Kidney (tissue), 14 donors: ENCODE results near the gene ARID5B. TPM values are rescaled to one million over a fixed set of nuclear protein-coding genes. Genes with fewer than 3 reads are reported as not detected.

Experiments
- DNase-seq, 5 donors: peaks; one replicate each; pipeline ENCODE4 v3.0.0-alpha.2; 2013 to 2020
- FAIRE-seq: peaks from 2 replicates; lab custom pipeline; 2012; peaks lifted over from hg19 to GRCh38; lab: Jason Lieb, UNC
- H3K27ac ChIP-seq, 2 donors: one replicate each; pipeline ENCODE4 v1.7.0; 2013; ENCODE audit warnings: low read depth in 2 of 2, low read length in 2 of 2, inconsistent platforms in 1 of 2
- H3K27me3 ChIP-seq: one replicate; pipeline ENCODE4 v1.7.1; 2013; ENCODE audit warnings: low read length, inconsistent platforms; ENCODE audit not compliant: control insufficient read depth, insufficient read depth
- H3K36me3 ChIP-seq, 3 donors: one replicate each; pipeline versions ENCODE4 v1.7.0 to v1.7.1; 2013; ENCODE audit warnings: low read length in 3 of 3, control low read depth in 1 of 3, inconsistent platforms in 1 of 3; ENCODE audit not compliant: insufficient read depth in 3 of 3, control insufficient read depth in 2 of 3
- H3K4me1 ChIP-seq, 3 donors: one replicate each; pipeline versions ENCODE4 v1.7.0 to v1.7.1; 2013; ENCODE audit warnings: low read length in 3 of 3, inconsistent platforms in 1 of 3, low read depth in 1 of 3; ENCODE audit not compliant: control insufficient read depth in 2 of 3, insufficient read depth in 2 of 3
- H3K4me3 ChIP-seq, 3 donors: one replicate each; pipeline versions ENCODE4 v1.7.0 to v1.8.1; 2013; ENCODE audit warnings: low read length in 3 of 3, control low read depth in 1 of 3, inconsistent platforms in 1 of 3
- H3K9ac ChIP-seq, 3 donors: one replicate each; pipeline versions ENCODE4 v1.7.0 to v1.7.1; 2013; ENCODE audit warnings: low read length in 3 of 3, control low read depth in 1 of 3, inconsistent platforms in 1 of 3
- H3K9me3 ChIP-seq, 3 donors: one replicate each; pipeline versions ENCODE4 v1.7.0 to v1.7.1; 2013; ENCODE audit warnings: low read length in 3 of 3, control low read depth in 1 of 3, inconsistent platforms in 1 of 3; ENCODE audit not compliant: control insufficient read depth in 2 of 3, insufficient read depth in 1 of 3
- intact Hi-C: fragments of 100-400 bp; cut with DNase I; formaldehyde crosslinking; loops from one replicate; pipeline ENCODE4 v1.11.1; 2022
- polyA plus RNA-seq: library from polyadenylated mRNA; stranded (reverse); fragments of 350-450 nt; fragmentation: Illumina TruSeq; extraction: RNeasy Lipid Tissue Mini Kit (QIAGEN cat#74804); gene quantifications from one replicate; pipeline ENCODE4 v1.2.3, GENCODE V29; 2014; ENCODE audit warnings: low read depth, low replicate concordance; ENCODE audit not compliant: insufficient read depth
- total RNA-seq: library from RNA; stranded (reverse); fragmentation: NEBNext Ultra II Directional; extraction: Animal tissue kit (Norgen Biotek cat#: 25700); gene quantifications from one replicate; pipeline ENCODE4 v1.2.1, GENCODE V29; 2021
- TF ChIP-seq, protein P1 (sequence below): IDR thresholded peaks from 3 replicates; pipeline ENCODE4 v1.5.1; 2012; ENCODE audit warnings: mild to moderate bottlenecking, moderate library complexity, borderline replicate concordance; ENCODE audit not compliant: insufficient read depth; ENCODE audit errors: extremely low read depth
- donor health status: control.
- donor health status: control.
- donor health status: control.
- donor health status: control.
- donor health status: control.
- donor health status: DM: yes; HTN: yes; CAD: no.
- donor health status: Normal renal cell carcinoma (clear cell type).

The ARID5B gene
- total and polyA plus RNA-seq, 2 donors from 2014 or later = 8.6 to 77.9 TPM

DNA sequence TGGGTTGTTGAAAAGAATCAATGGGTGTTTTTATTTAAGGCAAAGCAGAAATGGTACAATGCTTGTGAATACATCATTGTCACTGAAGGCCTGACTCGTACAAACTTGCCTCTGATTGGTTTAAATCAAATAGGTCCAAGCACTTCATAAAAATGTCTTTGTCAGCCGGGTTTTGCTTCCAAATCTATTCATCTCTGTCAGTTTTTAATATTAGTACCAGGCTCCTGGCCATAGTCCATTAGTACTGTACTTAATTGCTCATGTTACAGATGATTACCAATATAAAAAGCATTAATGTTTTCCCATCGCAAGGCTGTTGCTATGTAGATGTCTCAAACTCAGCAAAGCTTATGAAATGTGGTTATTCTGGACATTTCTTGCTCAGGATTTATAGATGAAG, 171.9 kb downstream of the ARID5B start:
- H3K27me3 ChIP-seq = no peaks in the 10 kb centered on the region
- TF ChIP-seq, protein P1, sequence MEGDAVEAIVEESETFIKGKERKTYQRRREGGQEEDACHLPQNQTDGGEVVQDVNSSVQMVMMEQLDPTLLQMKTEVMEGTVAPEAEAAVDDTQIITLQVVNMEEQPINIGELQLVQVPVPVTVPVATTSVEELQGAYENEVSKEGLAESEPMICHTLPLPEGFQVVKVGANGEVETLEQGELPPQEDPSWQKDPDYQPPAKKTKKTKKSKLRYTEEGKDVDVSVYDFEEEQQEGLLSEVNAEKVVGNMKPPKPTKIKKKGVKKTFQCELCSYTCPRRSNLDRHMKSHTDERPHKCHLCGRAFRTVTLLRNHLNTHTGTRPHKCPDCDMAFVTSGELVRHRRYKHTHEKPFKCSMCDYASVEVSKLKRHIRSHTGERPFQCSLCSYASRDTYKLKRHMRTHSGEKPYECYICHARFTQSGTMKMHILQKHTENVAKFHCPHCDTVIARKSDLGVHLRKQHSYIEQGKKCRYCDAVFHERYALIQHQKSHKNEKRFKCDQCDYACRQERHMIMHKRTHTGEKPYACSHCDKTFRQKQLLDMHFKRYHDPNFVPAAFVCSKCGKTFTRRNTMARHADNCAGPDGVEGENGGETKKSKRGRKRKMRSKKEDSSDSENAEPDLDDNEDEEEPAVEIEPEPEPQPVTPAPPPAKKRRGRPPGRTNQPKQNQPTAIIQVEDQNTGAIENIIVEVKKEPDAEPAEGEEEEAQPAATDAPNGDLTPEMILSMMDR = no peak
- H3K4me3 ChIP-seq = no peak overlapping the region
- no peaks in the 10 kb centered on the region for H3K9me3 ChIP-seq
- no peak overlapping the region for H3K9ac ChIP-seq
- DNase-seq (peak in 1 of 5 donors; percentile 24), FAIRE-seq (no peak)
- H3K4me1 ChIP-seq = peaks cover 0 to 14% (median 10%) of the 10 kb centered on the region in 3 donors
- H3K36me3 ChIP-seq = peaks cover 4 to 31% (median 24%) of the 10 kb centered on the region in 3 donors
- no peak overlapping the region for H3K27ac ChIP-seq
- intact Hi-C loops = no loop called here

DNA sequence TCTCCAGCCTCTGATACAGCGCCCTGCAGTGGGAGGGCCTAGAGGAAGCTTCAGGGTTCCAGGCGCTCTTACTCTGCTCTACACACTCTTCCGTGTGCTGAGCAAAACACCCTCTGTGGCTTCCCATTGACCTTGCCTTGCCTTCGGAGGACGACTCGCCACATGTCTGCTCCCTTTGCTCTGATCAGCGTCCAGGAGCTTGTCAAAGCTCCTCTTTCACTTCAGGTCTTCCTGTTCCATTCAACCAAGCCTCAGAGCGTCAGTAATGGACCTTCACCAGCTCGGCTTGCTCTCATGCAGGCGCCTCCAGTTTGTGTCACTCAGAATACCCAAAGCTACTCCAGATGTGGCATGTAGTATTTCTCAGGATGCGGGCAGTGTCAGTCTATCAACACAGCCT, 173.9 kb downstream of the ARID5B start:
- Histone ChIP-seq H3K36me3 (peaks cover 2 to 34% (median 23%) of the 10 kb centered on the region in 3 donors), H3K4me3 (no peak overlapping the region), H3K4me1 (peaks cover 0 to 14% (median 10%) of the 10 kb centered on the region in 3 donors), H3K27ac (no peak overlapping the region), H3K9ac (no peak overlapping the region), H3K27me3 (no peaks in the 10 kb centered on the region), H3K9me3 (no peaks in the 10 kb centered on the region)
- intact Hi-C loops = no loop called here
- TF ChIP-seq, protein P1 = no peak
- DNase-seq = no peak
- no peak for FAIRE-seq

DNA sequence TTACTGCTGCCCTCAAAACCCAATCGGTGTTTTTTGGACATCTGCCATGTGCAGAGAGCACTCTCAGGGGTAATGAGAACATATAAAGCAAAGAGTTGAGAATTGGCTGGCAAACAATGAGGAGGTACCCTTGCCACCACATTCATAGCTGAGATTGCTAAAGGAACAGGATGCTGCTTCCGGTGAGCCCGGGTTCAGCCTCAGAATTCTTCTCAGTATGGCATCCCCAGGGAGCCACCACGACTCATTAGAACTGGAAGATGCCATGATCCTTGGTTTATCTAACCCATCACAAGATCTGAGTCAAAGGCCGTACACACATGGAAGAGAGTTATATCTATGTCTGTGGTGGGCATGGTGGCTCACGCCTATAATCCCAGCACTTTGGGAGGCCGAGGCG, 174.4 kb downstream of the ARID5B start:
- FAIRE-seq (no peak), DNase-seq (no peak)
- no peak overlapping the region for H3K27ac ChIP-seq
- H3K9ac ChIP-seq = no peak overlapping the region
- no peaks in the 10 kb centered on the region for H3K27me3 ChIP-seq
- H3K36me3 ChIP-seq = peaks cover 2 to 34% (median 21%) of the 10 kb centered on the region in 3 donors
- H3K9me3 ChIP-seq = no peaks in the 10 kb centered on the region
- peaks cover 1 to 14% (median 11%) of the 10 kb centered on the region in 3 donors for H3K4me1 ChIP-seq
- no peak overlapping the region for H3K4me3 ChIP-seq
- intact Hi-C loops = no loop called here
- TF ChIP-seq, protein P1 = no peak

DNA sequence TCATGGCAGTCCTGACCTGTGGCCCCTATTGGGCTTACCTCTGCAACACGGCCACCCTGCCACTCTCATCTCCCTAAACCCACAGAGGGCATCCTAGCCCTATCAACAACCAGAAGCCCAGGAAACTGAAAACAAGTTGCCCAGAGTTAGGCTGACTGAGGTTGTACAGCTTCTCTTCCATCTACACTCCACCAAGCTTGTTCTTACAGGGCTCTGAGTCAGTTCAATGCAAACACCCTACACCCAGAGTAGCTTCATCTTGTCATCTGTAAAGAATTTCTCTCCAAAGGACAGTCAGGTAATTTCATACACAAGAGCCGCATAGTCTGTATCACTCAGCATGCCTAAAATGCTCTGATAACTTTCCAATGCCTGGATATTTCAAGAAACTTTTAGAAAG, 175.4 kb downstream of the ARID5B start:
- no peak overlapping the region for H3K27ac ChIP-seq
- intact Hi-C loops = no loop called here
- peak in 2 of 5 donors; percentile 19 to 36 for DNase-seq
- TF ChIP-seq, protein P1 = no peak
- peak overlapping the region in 1 of 3 donors; percentile 17 for H3K9ac ChIP-seq
- H3K36me3 ChIP-seq = peaks cover 2 to 28% (median 19%) of the 10 kb centered on the region in 3 donors
- peaks cover 4 to 21% (median 16%) of the 10 kb centered on the region in 3 donors for H3K4me1 ChIP-seq
- H3K9me3 ChIP-seq = no peaks in the 10 kb centered on the region
- no peak for FAIRE-seq
- H3K4me3 ChIP-seq = no peak overlapping the region
- H3K27me3 ChIP-seq = no peaks in the 10 kb centered on the region
